Activated T-helper 17 cell treated with anti-CD3 and anti-CD28 coated beads, Interleukin-2, amount 50 U/mL, for 72 hours (primary cell): Measurements from ENCODE around the gene HTR7. TPM values are rescaled to one million over a fixed set of nuclear protein-coding genes. Genes with fewer than 3 reads are reported as not detected.

Experiments used
- ATAC-seq: fragments of 150-1000 bp; cut with Tn5 transposase; replicated peaks from 2 replicates; pipeline ENCODE4 v1.10.0; 2021; ENCODE audit warnings: mild to moderate bottlenecking, moderate library complexity
- H3K27ac Mint-ChIP-seq: one replicate; pipeline ENCODE4 v1.8.0; 2022; ENCODE audit warnings: mixed read lengths
- H3K27me3 Mint-ChIP-seq: one replicate; pipeline ENCODE4 v1.8.0; 2022; ENCODE audit warnings: mixed read lengths
- H3K36me3 Mint-ChIP-seq: one replicate; pipeline ENCODE4 v1.8.0; 2022; ENCODE audit warnings: low read depth, mild to moderate bottlenecking, mixed read lengths
- H3K4me1 Mint-ChIP-seq: one replicate; pipeline ENCODE4 v1.8.0; 2022; ENCODE audit warnings: mixed read lengths
- H3K4me3 Mint-ChIP-seq: one replicate; pipeline ENCODE4 v1.8.0; 2022; ENCODE audit warnings: mild to moderate bottlenecking, mixed read lengths
- H3K9me3 Mint-ChIP-seq: one replicate; pipeline ENCODE4 v1.8.0; 2022; ENCODE audit warnings: mixed read lengths
- total RNA-seq, 2 donors: library from RNA; stranded (reverse); gene quantifications; one replicate each; pipeline ENCODE4 v1.2.3, GENCODE V29; 2022

Gene HTR7
- total RNA-seq, 2 donors from 2014 or later, result 0.16 to 0.28 TPM

GRCh38 chr10:90805206-90805605, 52.6 kb downstream of the HTR7 start:
- H3K36me3 Mint-ChIP-seq, result no peaks in the 10 kb centered on the region
- peaks cover 12% of the 10 kb centered on the region for H3K27me3 Mint-ChIP-seq
- H3K27ac Mint-ChIP-seq, result no peak overlapping the region
- no peaks in the 10 kb centered on the region for H3K9me3 Mint-ChIP-seq
- no peak overlapping the region for H3K4me3 Mint-ChIP-seq
- no peaks in the 10 kb centered on the region for H3K4me1 Mint-ChIP-seq
- no peak for ATAC-seq

GRCh38 chr10:90804354-90804753, 53.5 kb downstream of the HTR7 start:
- Mint-ChIP-seq H3K27ac (no peak overlapping the region), H3K27me3 (peaks cover 12% of the 10 kb centered on the region), H3K36me3 (no peaks in the 10 kb centered on the region), H3K9me3 (no peaks in the 10 kb centered on the region), H3K4me3 (no peak overlapping the region), H3K4me1 (no peaks in the 10 kb centered on the region)
- no peak for ATAC-seq

GRCh38 chr10:90801608-90802007, 56.2 kb downstream of the HTR7 start:
- Mint-ChIP-seq H3K27me3 (peaks cover 6% of the 10 kb centered on the region), H3K4me1 (no peaks in the 10 kb centered on the region), H3K36me3 (no peaks in the 10 kb centered on the region), H3K4me3 (no peak overlapping the region), H3K9me3 (no peaks in the 10 kb centered on the region), H3K27ac (no peak overlapping the region)
- ATAC-seq, result no peak

GRCh38 chr10:90800232-90800796, 57.5 kb downstream of the HTR7 start:
- peaks cover 12% of the 10 kb centered on the region for H3K27me3 Mint-ChIP-seq
- no peak overlapping the region for H3K4me3 Mint-ChIP-seq
- no peak for ATAC-seq

GRCh38 chr10:90799172-90799571, 58.7 kb downstream of the HTR7 start:
- Mint-ChIP-seq H3K9me3 (peaks cover 6% of the 10 kb centered on the region), H3K4me1 (no peaks in the 10 kb centered on the region), H3K27me3 (peaks cover 16% of the 10 kb centered on the region), H3K4me3 (no peak overlapping the region), H3K36me3 (no peaks in the 10 kb centered on the region), H3K27ac (no peak overlapping the region)
- ATAC-seq, result no peak

More at GRCh38 chr10:90800232-90800796, 57.5 kb downstream of the HTR7 start:
- no peaks in the 10 kb centered on the region for H3K4me1 Mint-ChIP-seq
- H3K36me3 Mint-ChIP-seq, result no peaks in the 10 kb centered on the region
- H3K27ac Mint-ChIP-seq, result no peak overlapping the region
- peaks cover 3% of the 10 kb centered on the region for H3K9me3 Mint-ChIP-seq

- H3K4me3 Mint-ChIP-seq, result no peak overlapping the region
- H3K27ac Mint-ChIP-seq, result no peak overlapping the region
- H3K27me3 Mint-ChIP-seq, result peaks cover 16% of the 10 kb centered on the region
- no peaks in the 10 kb centered on the region for H3K4me1 Mint-ChIP-seq
- ATAC-seq, result peak; percentile 70
- no peaks in the 10 kb centered on the region for H3K36me3 Mint-ChIP-seq
- H3K9me3 Mint-ChIP-seq, result peaks cover 6% of the 10 kb centered on the region
Measured at GRCh38 chr10:90798482-90798881, 59.4 kb downstream of the HTR7 start.

GRCh38 chr10:90790422-90790821, 67.4 kb downstream of the HTR7 start:
- H3K36me3 Mint-ChIP-seq, result no peaks in the 10 kb centered on the region
- H3K4me3 Mint-ChIP-seq, result no peak overlapping the region
- no peak overlapping the region for H3K27ac Mint-ChIP-seq
- peaks cover 4% of the 10 kb centered on the region for H3K9me3 Mint-ChIP-seq
- no peak for ATAC-seq
- H3K27me3 Mint-ChIP-seq, result peaks cover 19% of the 10 kb centered on the region
- no peaks in the 10 kb centered on the region for H3K4me1 Mint-ChIP-seq

- ATAC-seq, result no peak
- Mint-ChIP-seq H3K9me3 (no peaks in the 10 kb centered on the region), H3K36me3 (no peaks in the 10 kb centered on the region), H3K4me3 (no peak overlapping the region), H3K27ac (no peak overlapping the region), H3K4me1 (no peaks in the 10 kb centered on the region), H3K27me3 (peaks cover 21% of the 10 kb centered on the region)
Measured at GRCh38 chr10:90788968-90789367, 68.9 kb downstream of the HTR7 start.

- no peaks in the 10 kb centered on the region for H3K36me3 Mint-ChIP-seq
- no peak overlapping the region for H3K4me3 Mint-ChIP-seq
- H3K4me1 Mint-ChIP-seq, result no peaks in the 10 kb centered on the region
- H3K27me3 Mint-ChIP-seq, result peaks cover 21% of the 10 kb centered on the region
- H3K27ac Mint-ChIP-seq, result no peak overlapping the region
- ATAC-seq, result no peak
- no peaks in the 10 kb centered on the region for H3K9me3 Mint-ChIP-seq
Measured at GRCh38 chr10:90788199-90788491, 69.7 kb downstream of the HTR7 start.

GRCh38 chr10:90787393-90788198, 70.2 kb downstream of the HTR7 start:
- H3K27ac Mint-ChIP-seq, result no peak overlapping the region
- no peak overlapping the region for H3K4me3 Mint-ChIP-seq
- ATAC-seq, result peak; percentile 42
- H3K9me3 Mint-ChIP-seq, result no peaks in the 10 kb centered on the region
- H3K27me3 Mint-ChIP-seq, result peaks cover 16% of the 10 kb centered on the region
- no peaks in the 10 kb centered on the region for H3K36me3 Mint-ChIP-seq
- H3K4me1 Mint-ChIP-seq, result no peaks in the 10 kb centered on the region

- ATAC-seq, result no peak
- no peak overlapping the region for H3K27ac Mint-ChIP-seq
- no peak overlapping the region for H3K4me3 Mint-ChIP-seq
- H3K4me1 Mint-ChIP-seq, result no peaks in the 10 kb centered on the region
- H3K36me3 Mint-ChIP-seq, result no peaks in the 10 kb centered on the region
- no peaks in the 10 kb centered on the region for H3K9me3 Mint-ChIP-seq
- H3K27me3 Mint-ChIP-seq, result peaks cover 9% of the 10 kb centered on the region
Measured at GRCh38 chr10:90785782-90786181, 72.1 kb downstream of the HTR7 start.

- Mint-ChIP-seq H3K9me3 (no peaks in the 10 kb centered on the region), H3K27me3 (peaks cover 11% of the 10 kb centered on the region), H3K4me3 (no peak overlapping the region), H3K36me3 (no peaks in the 10 kb centered on the region), H3K27ac (no peak overlapping the region), H3K4me1 (no peaks in the 10 kb centered on the region)
- no peak for ATAC-seq
Measured at GRCh38 chr10:90784771-90785170, 73.1 kb downstream of the HTR7 start.

- Mint-ChIP-seq H3K36me3 (no peaks in the 10 kb centered on the region), H3K4me3 (no peak overlapping the region), H3K27me3 (peaks cover 26% of the 10 kb centered on the region), H3K9me3 (no peaks in the 10 kb centered on the region), H3K27ac (no peak overlapping the region), H3K4me1 (no peaks in the 10 kb centered on the region)
- no peak for ATAC-seq
Measured at GRCh38 chr10:90780488-90780887, 77.4 kb downstream of the HTR7 start.

- H3K27me3 Mint-ChIP-seq, result peaks cover 18% of the 10 kb centered on the region
- no peak overlapping the region for H3K27ac Mint-ChIP-seq
- H3K4me3 Mint-ChIP-seq, result no peak overlapping the region
- no peaks in the 10 kb centered on the region for H3K4me1 Mint-ChIP-seq
- ATAC-seq, result no peak
- no peaks in the 10 kb centered on the region for H3K36me3 Mint-ChIP-seq
- no peaks in the 10 kb centered on the region for H3K9me3 Mint-ChIP-seq
Measured at GRCh38 chr10:90779548-90779947, 78.3 kb downstream of the HTR7 start.

GRCh38 chr10:90777621-90778020, 80.2 kb downstream of the HTR7 start:
- no peak for ATAC-seq
- Mint-ChIP-seq H3K4me3 (no peak overlapping the region), H3K9me3 (no peaks in the 10 kb centered on the region), H3K36me3 (no peaks in the 10 kb centered on the region), H3K4me1 (no peaks in the 10 kb centered on the region), H3K27me3 (peaks cover 18% of the 10 kb centered on the region), H3K27ac (no peak overlapping the region)
